ENCODE measurements around the gene NT5DC2. TPM values are rescaled to one million over a fixed set of nuclear protein-coding genes. Genes with fewer than 3 reads are reported as not detected.

NT5DC2 gene
- total and polyA plus RNA-seq, 3 experiments from 2014 or later = 1.2 to 84.6 (median 80.3) TPM

DNA sequence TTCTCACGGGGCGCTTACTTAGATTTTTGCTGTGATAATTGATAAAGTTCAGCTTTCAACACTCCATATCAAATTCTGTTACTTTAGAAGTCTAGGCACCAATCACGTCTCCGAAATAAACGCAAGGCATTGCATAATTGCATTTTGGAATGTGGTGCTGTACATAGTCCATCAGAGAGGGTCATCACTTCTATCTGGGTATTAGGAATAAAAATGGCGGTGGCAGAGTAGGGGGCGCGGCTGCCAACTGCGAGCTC is 2.4 kb upstream of the NT5DC2 start:
- Mint-ChIP-seq H3K9me3 (no peaks in the 10 kb centered on the region), H3K36me3 (peaks cover 0 to 22% (median 3%) of the 10 kb centered on the region in 3 donors), H3K4me1 (peaks cover 46 to 68% (median 55%) of the 10 kb centered on the region in 3 donors), H3K27me3 (peaks cover 0 to 4% of the 10 kb centered on the region in 2 donors), H3K27ac (peak overlapping the region; percentile 23 to 100 (median 90)), H3K4me3 (peak overlapping the region; percentile 96 to 100 (median 100))
- Histone ChIP-seq H3K36me3 (ENCODE audit: insufficient read depth, low read length) (no peaks in the 10 kb centered on the region), H3K9me3 (ENCODE audit: low read length) (no peaks in the 10 kb centered on the region), H3K4me1 (ENCODE audit: insufficient read depth, low read length) (peaks cover 30% of the 10 kb centered on the region), H3K27me3 (ENCODE audit: insufficient read depth, low read length, poor library complexity, severe bottlenecking) (no peaks in the 10 kb centered on the region), H3K27ac (ENCODE audit: low read depth, low read length) (no peak overlapping the region), H3K4me3 (ENCODE audit: low read length) (peak overlapping the region; percentile 54)
- CTCF ChIA-PET = interaction anchor here (0.7 to 1.1 kb wide), 2 partner anchors 25 to 88 kb away, joined by 3 to 4 read pairs; no protein-coding TSS in a partner anchor
- DNase-seq = no peak
- POLR2A ChIA-PET = interaction anchor here (0.7 to 1.0 kb wide), 2 partner anchors 8 to 24 kb away, joined by 3 read pairs; no protein-coding TSS in a partner anchor

DNA sequence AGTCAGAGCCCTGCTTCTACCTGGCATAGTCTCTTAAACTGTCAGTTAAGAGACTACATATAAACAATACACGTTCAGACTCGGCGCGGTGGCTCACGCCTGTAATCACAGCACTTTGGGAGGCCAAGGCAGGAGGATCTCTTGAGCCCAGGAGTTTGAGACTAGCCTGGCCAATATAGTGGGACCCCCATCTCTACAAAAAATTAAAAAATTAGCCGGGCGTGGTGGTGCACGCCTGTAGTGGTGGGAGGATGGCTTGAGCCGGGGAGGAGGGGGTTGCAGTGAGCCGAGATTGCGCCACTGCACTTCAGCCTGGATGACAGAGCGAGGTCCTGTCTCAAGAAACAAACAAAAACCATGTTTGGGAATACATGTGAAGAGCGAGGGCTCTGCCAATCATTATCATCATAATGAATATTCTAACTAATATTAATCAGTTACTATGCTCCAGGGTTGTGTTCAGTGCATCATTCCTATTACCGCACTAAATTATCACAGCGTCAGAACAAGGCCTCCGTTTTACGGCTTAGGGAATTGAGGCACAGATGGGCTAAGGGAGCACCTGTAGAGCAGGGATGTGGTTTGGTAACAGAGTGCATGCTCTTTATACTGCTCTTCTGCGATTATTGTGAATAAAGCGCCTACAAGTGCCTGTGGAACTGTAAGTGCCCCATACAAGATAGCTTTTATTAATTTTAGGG is 1.9 kb upstream of the NT5DC2 start:
- peaks cover 45 to 67% (median 51%) of the 10 kb centered on the region in 3 donors for H3K4me1 Mint-ChIP-seq
- POLR2A ChIA-PET = interaction anchor here (1.0 kb wide), 1 partner anchor 25 kb away, joined by 3 read pairs; no protein-coding TSS in a partner anchor
- H3K36me3 ChIP-seq (ENCODE audit: insufficient read depth, low read length) = no peaks in the 10 kb centered on the region
- H3K4me3 Mint-ChIP-seq = peak overlapping the region; percentile 96 to 100 (median 100)
- H3K36me3 Mint-ChIP-seq = peaks cover 0 to 17% (median 3%) of the 10 kb centered on the region in 3 donors
- H3K9me3 Mint-ChIP-seq = no peaks in the 10 kb centered on the region
- DNase-seq = no peak
- H3K27me3 Mint-ChIP-seq = peaks cover 0 to 4% of the 10 kb centered on the region in 2 donors
- H3K9me3 ChIP-seq (ENCODE audit: low read length) = no peaks in the 10 kb centered on the region
- peak overlapping the region in 7 of 8 donors; percentile 7 to 100 (median 66) for H3K27ac Mint-ChIP-seq
- CTCF ChIA-PET = interaction anchor here (1.1 kb wide), 1 partner anchor 87 kb away, joined by 4 read pairs; no protein-coding TSS in a partner anchor
- H3K27me3 ChIP-seq (ENCODE audit: insufficient read depth, low read length, poor library complexity, severe bottlenecking) = no peaks in the 10 kb centered on the region
- H3K4me3 ChIP-seq (ENCODE audit: low read length) = peak overlapping the region; percentile 54
- peaks cover 30% of the 10 kb centered on the region for H3K4me1 ChIP-seq (ENCODE audit: insufficient read depth, low read length)
- H3K27ac ChIP-seq (ENCODE audit: low read depth, low read length) = no peak overlapping the region

DNA sequence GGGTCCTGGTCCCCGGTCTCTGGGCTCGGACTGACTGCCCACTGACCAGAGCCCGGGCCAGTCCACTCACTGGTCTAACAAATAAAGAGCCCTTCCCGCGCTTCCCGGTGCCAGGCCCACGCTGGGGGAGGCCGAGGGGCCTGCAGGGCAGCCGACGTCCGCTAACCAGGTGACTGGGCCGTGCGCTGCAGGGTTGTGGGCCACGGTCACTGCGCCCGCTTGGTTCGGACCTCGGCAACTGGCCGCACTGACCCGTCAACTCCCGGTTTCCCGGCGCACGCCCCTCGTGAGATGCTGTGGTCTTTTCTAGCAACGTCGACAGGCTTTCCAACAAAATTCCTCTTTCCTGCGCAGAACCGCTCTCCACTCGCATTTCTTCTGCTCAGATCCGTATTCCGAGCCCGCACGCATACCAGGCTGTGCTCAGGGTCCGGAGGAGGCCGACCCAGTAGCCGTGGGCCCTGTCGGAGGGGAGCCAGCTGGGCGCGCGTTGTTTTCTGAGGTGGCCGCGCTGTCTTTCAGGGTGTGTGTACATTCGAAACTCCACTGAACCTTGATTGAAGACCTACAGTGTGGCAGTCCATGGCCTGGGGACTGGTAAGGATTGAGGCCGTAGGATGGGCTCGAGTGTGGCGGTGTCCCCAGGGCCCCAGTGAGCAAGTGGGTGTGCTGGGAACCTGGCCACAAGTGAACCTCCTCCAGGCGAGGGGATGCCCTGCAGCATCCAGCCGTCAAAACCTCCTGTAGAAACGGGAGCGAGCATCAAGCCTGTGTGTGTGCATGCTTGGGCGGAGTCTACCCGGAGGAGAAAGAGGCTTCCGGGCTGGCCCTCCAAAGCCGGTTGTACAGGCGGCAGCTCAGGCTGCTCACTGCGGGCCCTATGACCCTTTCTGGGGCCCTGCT is 875 bp upstream of the NT5DC2 start:
- peaks cover 0 to 4% of the 10 kb centered on the region in 2 donors for H3K27me3 Mint-ChIP-seq
- ChIA-PET CTCF (no interaction called here), POLR2A (no interaction called here)
- H3K36me3 Mint-ChIP-seq = peaks cover 0 to 11% (median 3%) of the 10 kb centered on the region in 3 donors
- H3K27ac ChIP-seq (ENCODE audit: low read depth, low read length) = peak overlapping the region; percentile 47
- H3K4me3 Mint-ChIP-seq = peak overlapping the region; percentile 62 to 100 (median 84)
- no peaks in the 10 kb centered on the region for H3K27me3 ChIP-seq (ENCODE audit: insufficient read depth, low read length, poor library complexity, severe bottlenecking)
- no peak for DNase-seq
- peaks cover 30% of the 10 kb centered on the region for H3K4me1 ChIP-seq (ENCODE audit: insufficient read depth, low read length)
- no peaks in the 10 kb centered on the region for H3K36me3 ChIP-seq (ENCODE audit: insufficient read depth, low read length)
- no peaks in the 10 kb centered on the region for H3K9me3 ChIP-seq (ENCODE audit: low read length)
- peaks cover 43 to 59% (median 44%) of the 10 kb centered on the region in 3 donors for H3K4me1 Mint-ChIP-seq
- H3K9me3 Mint-ChIP-seq = no peaks in the 10 kb centered on the region
- H3K27ac Mint-ChIP-seq = peak overlapping the region; percentile 34 to 95 (median 60)
- no peak overlapping the region for H3K4me3 ChIP-seq (ENCODE audit: low read length)

DNA sequence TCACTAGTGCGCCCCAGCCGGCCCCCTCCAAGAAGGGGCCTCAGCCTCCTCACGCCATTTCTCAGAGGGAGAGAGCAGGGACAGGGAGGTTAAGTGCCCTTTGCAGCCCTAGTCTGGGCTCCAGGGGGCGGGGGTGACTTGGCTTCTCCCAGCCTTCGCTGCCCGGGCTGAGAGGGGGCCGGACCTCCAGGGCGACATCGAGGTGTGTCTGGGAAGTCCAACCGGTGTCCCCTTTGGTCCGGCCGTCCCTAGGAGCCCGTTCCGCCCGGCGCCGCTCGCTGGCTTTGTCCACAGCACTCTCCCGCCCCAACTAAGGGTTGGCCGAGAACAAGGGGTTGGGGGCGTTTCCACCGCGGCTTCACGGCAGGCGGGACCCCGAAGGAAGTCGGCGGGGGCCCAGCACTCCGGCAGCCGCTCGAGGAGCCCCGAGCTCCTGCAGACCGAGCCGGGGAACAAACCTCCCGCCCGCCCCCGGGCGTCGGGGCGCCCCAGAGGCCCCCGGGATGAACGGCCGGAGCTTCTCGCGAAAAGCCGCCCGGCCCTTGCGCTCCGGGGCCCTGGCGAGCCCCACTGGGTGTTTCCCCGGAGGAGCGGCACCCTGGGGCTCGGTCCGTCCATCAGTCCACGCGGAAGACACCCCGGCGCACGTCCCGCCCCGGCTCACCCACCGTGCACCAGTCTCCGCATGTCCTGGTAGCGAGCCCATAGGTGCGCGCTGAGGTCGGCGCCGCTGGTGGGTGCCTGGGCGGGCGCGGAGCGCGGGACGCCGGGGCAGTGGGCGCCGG is 627 bp downstream of the NT5DC2 start:
- ChIA-PET CTCF (interaction anchor here (0.7 kb wide), 1 partner anchor 76 kb away, joined by 3 read pairs; no protein-coding TSS in a partner anchor), POLR2A (no interaction called here)
- Mint-ChIP-seq H3K27me3 (peaks cover 0 to 4% of the 10 kb centered on the region in 2 donors), H3K9me3 (no peaks in the 10 kb centered on the region), H3K27ac (peak overlapping the region in 6 of 8 donors; percentile 36 to 96 (median 80)), H3K4me1 (peaks cover 29 to 45% (median 32%) of the 10 kb centered on the region in 3 donors), H3K4me3 (peak overlapping the region; percentile 64 to 89 (median 71)), H3K36me3 (peaks cover 0 to 5% (median 0%) of the 10 kb centered on the region in 3 donors)
- peak in 3 of 5 donors; percentile 20 to 27 (median 26) for DNase-seq
- no peaks in the 10 kb centered on the region for H3K9me3 ChIP-seq (ENCODE audit: low read length)
- H3K4me1 ChIP-seq (ENCODE audit: insufficient read depth, low read length) = peaks cover 17% of the 10 kb centered on the region
- peak overlapping the region; percentile 20 for H3K4me3 ChIP-seq (ENCODE audit: low read length)
- H3K27me3 ChIP-seq (ENCODE audit: insufficient read depth, low read length, poor library complexity, severe bottlenecking) = no peaks in the 10 kb centered on the region
- no peaks in the 10 kb centered on the region for H3K36me3 ChIP-seq (ENCODE audit: insufficient read depth, low read length)
- no peak overlapping the region for H3K27ac ChIP-seq (ENCODE audit: low read depth, low read length)

DNA sequence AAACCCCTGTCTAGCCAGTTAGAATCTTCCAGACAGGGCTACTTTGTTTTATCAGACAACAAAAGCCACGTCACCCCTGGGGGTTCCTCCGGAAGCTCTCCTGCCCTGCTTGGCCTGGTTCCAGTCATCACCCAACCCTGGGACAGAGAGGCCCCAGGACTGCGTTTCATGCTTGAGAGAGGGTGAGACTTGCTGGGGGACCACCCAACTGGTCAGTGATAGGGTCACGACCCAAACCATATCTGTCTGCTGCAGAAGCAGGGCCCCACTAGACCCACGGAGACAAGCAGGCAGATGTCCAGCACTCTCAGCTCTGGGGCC is 1.2 kb downstream of the NT5DC2 start:
- peaks cover 11% of the 10 kb centered on the region for H3K4me1 ChIP-seq (ENCODE audit: insufficient read depth, low read length)
- ChIA-PET CTCF (interaction anchor here (0.7 kb wide), 1 partner anchor 75 kb away, joined by 3 read pairs; no protein-coding TSS in a partner anchor), POLR2A (no interaction called here)
- H3K27me3 ChIP-seq (ENCODE audit: insufficient read depth, low read length, poor library complexity, severe bottlenecking) = no peaks in the 10 kb centered on the region
- peaks cover 24 to 40% (median 27%) of the 10 kb centered on the region in 3 donors for H3K4me1 Mint-ChIP-seq
- H3K4me3 Mint-ChIP-seq = peak overlapping the region; percentile 64 to 89 (median 71)
- no peaks in the 10 kb centered on the region for H3K9me3 Mint-ChIP-seq
- peaks cover 0 to 4% of the 10 kb centered on the region in 2 donors for H3K27me3 Mint-ChIP-seq
- H3K36me3 Mint-ChIP-seq = peaks cover 0 to 5% (median 0%) of the 10 kb centered on the region in 3 donors
- no peak overlapping the region for H3K27ac ChIP-seq (ENCODE audit: low read depth, low read length)
- H3K4me3 ChIP-seq (ENCODE audit: low read length) = peak overlapping the region; percentile 20
- DNase-seq = peak in 4 of 5 donors; percentile 44 to 68 (median 49)
- H3K36me3 ChIP-seq (ENCODE audit: insufficient read depth, low read length) = no peaks in the 10 kb centered on the region
- H3K27ac Mint-ChIP-seq = peak overlapping the region in 7 of 8 donors; percentile 57 to 96 (median 85)
- H3K9me3 ChIP-seq (ENCODE audit: low read length) = no peaks in the 10 kb centered on the region

DNA sequence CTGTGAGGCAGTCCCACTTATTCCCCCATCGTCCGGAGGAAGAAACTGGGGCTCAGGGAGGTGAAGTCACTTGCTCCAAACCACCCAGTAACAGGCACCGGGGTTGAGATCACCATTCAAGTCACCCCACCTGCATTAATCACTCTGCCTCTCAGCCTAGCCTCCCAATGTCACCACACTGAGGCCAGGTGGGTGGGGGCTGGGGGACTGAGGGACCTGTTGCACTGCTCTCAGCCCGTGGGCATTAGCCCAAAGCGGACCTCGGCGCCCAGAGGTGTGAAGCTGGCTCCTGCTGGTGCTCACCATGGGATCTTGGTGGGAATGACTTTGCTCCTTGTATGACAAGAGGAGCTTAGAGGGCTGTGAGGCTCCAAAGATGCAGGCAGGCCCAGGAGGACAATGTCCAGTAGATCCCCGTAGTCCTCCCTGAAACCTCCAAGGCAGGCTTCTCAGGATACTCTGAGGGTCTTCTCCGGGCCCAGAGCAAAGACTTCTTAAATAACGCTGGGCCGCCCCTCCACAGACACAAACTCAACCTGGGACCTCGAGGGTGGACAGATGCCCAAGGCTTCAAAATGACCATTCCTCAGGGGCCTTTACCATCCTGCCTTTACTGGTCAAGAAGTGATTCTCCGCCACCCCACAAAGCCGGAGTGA is 1.7 kb downstream of the NT5DC2 start:
- H3K9me3 ChIP-seq (ENCODE audit: low read length) = no peaks in the 10 kb centered on the region
- DNase-seq = no peak
- ChIA-PET CTCF (no interaction called here), POLR2A (no interaction called here)
- H3K27me3 ChIP-seq (ENCODE audit: insufficient read depth, low read length, poor library complexity, severe bottlenecking) = no peaks in the 10 kb centered on the region
- peak overlapping the region in 7 of 8 donors; percentile 57 to 96 (median 85) for H3K27ac Mint-ChIP-seq
- no peak overlapping the region for H3K27ac ChIP-seq (ENCODE audit: low read depth, low read length)
- H3K36me3 ChIP-seq (ENCODE audit: insufficient read depth, low read length) = no peaks in the 10 kb centered on the region
- H3K9me3 Mint-ChIP-seq = no peaks in the 10 kb centered on the region
- H3K36me3 Mint-ChIP-seq = peaks cover 0 to 5% (median 0%) of the 10 kb centered on the region in 3 donors
- no peak overlapping the region for H3K4me3 ChIP-seq (ENCODE audit: low read length)
- H3K4me1 Mint-ChIP-seq = peaks cover 19 to 35% (median 22%) of the 10 kb centered on the region in 3 donors
- H3K4me3 Mint-ChIP-seq = peak overlapping the region; percentile 35 to 89 (median 71)
- H3K4me1 ChIP-seq (ENCODE audit: insufficient read depth, low read length) = peaks cover 6% of the 10 kb centered on the region
- H3K27me3 Mint-ChIP-seq = peaks cover 0 to 4% of the 10 kb centered on the region in 2 donors
